Activated CD4-positive, alpha-beta T cell treated with anti-CD3 and anti-CD28 coated beads, Interleukin-2, amount 50 U/mL, for 1 hour (primary cell): ENCODE results near the gene PTPRN2.

Experiments used
- DNase-seq: peaks from one replicate; pipeline ENCODE4 v3.0.0-alpha.2; 2020

The PTPRN2 gene

GRCh38 chr7:158576050-158576762 lies 11.4 kb downstream of the PTPRN2 start:
- no peak for DNase-seq

- no peak for DNase-seq
These were observed 13.2 kb downstream of the PTPRN2 start for GRCh38 chr7:158574308-158575036.

GRCh38 chr7:158573310-158573709 lies 14.3 kb downstream of the PTPRN2 start:
- no peak for DNase-seq

GRCh38 chr7:158572000-158572828 lies 15.4 kb downstream of the PTPRN2 start:
- DNase-seq, result no peak

- no peak for DNase-seq
These were observed 17.0 kb downstream of the PTPRN2 start for GRCh38 chr7:158570449-158571170.

GRCh38 chr7:158569858-158570323 lies 17.7 kb downstream of the PTPRN2 start:
- DNase-seq, result no peak

GRCh38 chr7:158568974-158569857 lies 18.4 kb downstream of the PTPRN2 start:
- DNase-seq, result no peak

- no peak for DNase-seq
These were observed 20.4 kb downstream of the PTPRN2 start for GRCh38 chr7:158567153-158567603.

GRCh38 chr7:158564663-158565035 lies 23.0 kb downstream of the PTPRN2 start:
- no peak for DNase-seq

- DNase-seq, result no peak
These were observed 23.5 kb downstream of the PTPRN2 start for GRCh38 chr7:158563911-158564662.

- no peak for DNase-seq
These were observed 24.6 kb downstream of the PTPRN2 start for GRCh38 chr7:158563051-158563450.

- DNase-seq, result no peak
These were observed 25.1 kb downstream of the PTPRN2 start for GRCh38 chr7:158562517-158562916.

- DNase-seq, result no peak
These were observed 26.0 kb downstream of the PTPRN2 start for GRCh38 chr7:158561659-158562058.

- DNase-seq, result no peak
These were observed 27.2 kb downstream of the PTPRN2 start for GRCh38 chr7:158560386-158560785.

- no peak for DNase-seq
These were observed 28.3 kb downstream of the PTPRN2 start for GRCh38 chr7:158559356-158559755.

GRCh38 chr7:158558816-158559215 lies 28.8 kb downstream of the PTPRN2 start:
- DNase-seq, result no peak

- no peak for DNase-seq
These were observed 30.2 kb downstream of the PTPRN2 start for GRCh38 chr7:158557441-158557755.

GRCh38 chr7:158556721-158557440 lies 30.7 kb downstream of the PTPRN2 start:
- DNase-seq, result no peak

- no peak for DNase-seq
These were observed 32.5 kb downstream of the PTPRN2 start for GRCh38 chr7:158555034-158555520.

- DNase-seq, result no peak
These were observed 36.7 kb downstream of the PTPRN2 start for GRCh38 chr7:158550886-158551452.
